Activated CD8-positive, alpha-beta memory T cell treated with anti-CD3 and anti-CD28 coated beads, Interleukin-2, amount 50 U/mL, for 24 hours (primary cell): ENCODE results near the gene FXYD6.

Experiments used
- DNase-seq: peaks from one replicate; pipeline ENCODE4 v3.0.0-alpha.2; 2020; ENCODE audit errors: extremely low read depth

FXYD6 gene

DNA sequence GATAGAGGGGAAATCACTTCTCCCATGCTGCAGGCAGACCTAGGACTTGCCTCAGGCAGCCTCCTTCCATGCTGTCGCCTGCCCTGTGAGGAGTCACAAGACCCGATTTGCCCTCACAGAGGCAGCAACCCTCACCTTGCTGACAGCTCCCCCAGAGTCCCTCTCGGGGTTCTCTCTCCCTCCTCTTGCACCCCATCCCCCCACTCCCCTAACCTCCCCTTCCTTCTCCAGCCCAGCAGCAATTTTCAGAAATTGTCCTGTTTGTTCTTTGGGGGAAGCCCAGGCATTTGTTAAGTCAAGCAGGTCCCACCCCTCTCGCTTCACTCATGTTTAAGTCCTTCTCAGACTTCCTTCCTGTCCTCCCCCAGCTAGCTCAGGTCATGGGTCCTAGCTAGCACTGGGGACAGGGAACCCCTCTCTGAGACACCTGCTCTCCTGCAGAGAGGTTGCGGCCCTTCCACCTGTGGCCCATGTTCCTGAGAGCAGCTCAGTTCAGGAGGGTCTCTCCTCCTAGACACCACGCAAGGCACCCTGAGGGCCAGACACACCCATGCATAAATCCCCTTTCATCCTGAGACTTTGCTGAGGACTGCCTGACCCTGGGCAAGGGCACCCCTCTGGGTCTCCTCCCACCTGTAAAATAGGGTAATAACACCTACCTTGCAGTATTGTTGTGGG lies 45.6 kb downstream of the FXYD6 start:
- no peak for DNase-seq

GRCh38 chr11:117830072-117830471 lies 46.4 kb downstream of the FXYD6 start:
- DNase-seq = no peak

GRCh38 chr11:117829369-117829725 lies 47.1 kb downstream of the FXYD6 start:
- DNase-seq = no peak

DNA sequence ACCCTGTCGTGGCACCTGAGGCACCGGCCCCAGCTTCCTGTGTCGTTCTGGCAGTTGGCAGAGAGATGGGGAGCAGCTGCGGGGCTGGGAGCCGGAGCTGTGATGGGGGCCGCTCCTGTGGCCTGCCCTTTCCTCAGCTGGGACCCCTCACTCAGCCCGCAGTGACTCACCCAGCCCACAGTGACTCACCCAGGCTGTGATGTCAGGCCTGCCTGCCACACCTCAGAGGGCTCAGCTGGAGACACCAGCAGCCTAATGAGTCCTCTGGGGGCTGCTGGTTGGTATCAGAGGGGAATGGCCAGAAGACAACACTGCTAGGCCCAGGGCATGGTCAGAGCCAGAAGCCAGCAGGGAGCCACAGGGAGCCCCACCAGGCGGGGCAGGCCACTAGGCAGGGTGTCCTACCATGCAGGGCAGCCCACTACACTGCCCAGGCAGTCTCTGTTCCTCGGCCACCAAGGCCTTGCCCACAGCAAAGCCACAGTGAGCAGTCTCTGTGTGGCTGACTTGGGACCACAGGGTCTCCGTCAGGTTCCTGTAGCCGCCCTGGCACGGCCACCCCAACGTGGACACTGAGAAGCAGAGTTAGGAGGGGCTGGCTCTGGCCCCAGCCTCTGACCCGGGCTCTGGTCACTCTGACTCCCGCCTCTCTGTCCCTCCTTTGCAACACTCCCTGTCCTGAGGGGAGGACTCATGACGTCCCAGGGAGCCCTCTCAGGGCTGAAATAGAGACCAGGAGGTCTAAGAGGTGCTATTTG lies 47.7 kb downstream of the FXYD6 start:
- DNase-seq = peak; percentile 83

GRCh38 chr11:117827521-117828511 lies 48.6 kb downstream of the FXYD6 start:
- DNase-seq = no peak

- no peak for DNase-seq
Observed at GRCh38 chr11:117826832-117827231, 49.6 kb downstream of the FXYD6 start.

- no peak for DNase-seq
Observed at GRCh38 chr11:117826190-117826570, 50.3 kb downstream of the FXYD6 start.

DNA sequence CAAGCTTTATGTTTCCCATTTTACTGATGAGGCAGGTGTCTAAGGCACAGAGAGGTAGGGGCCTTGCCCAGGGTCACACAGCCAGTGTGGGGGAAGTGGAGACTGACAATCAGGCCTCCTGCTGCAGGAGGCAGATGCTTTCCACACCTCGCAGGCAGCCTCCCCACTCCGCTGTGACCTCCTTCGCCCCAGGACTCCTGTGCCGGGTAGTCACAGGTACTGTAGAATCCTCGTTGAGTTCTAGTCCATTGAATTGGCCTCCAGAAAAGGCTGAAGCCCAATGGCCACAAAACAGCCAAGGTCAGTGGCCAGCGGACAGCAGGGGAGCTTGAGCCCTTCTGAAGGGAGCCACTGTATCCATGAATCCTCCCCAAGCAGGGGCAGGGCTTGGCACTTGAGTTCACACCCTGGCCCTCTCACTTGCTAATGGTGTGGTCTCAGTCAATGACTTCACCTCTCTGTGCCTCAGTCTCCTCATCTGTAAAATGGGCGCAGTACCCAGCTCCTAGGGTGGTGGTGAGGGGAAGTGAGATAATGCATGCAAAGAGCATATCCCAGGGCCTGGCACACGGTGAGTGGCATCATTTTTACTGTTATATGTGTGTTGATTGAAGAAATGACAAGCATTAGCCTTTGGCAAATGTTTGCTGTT lies 50.8 kb downstream of the FXYD6 start:
- no peak for DNase-seq

GRCh38 chr11:117824571-117825537 lies 51.6 kb downstream of the FXYD6 start, which contains the start of gene FXYD2:
TSS of gene FXYD2 (minus strand) at chr11:117824744. CDS start at chr11:117824678, 66 bp downstream.
- DNase-seq = no peak

GRCh38 chr11:117823946-117824420 lies 52.5 kb downstream of the FXYD6 start:
- no peak for DNase-seq

- DNase-seq = no peak
Observed at GRCh38 chr11:117823294-117823945, 53.0 kb downstream of the FXYD6 start.

DNA sequence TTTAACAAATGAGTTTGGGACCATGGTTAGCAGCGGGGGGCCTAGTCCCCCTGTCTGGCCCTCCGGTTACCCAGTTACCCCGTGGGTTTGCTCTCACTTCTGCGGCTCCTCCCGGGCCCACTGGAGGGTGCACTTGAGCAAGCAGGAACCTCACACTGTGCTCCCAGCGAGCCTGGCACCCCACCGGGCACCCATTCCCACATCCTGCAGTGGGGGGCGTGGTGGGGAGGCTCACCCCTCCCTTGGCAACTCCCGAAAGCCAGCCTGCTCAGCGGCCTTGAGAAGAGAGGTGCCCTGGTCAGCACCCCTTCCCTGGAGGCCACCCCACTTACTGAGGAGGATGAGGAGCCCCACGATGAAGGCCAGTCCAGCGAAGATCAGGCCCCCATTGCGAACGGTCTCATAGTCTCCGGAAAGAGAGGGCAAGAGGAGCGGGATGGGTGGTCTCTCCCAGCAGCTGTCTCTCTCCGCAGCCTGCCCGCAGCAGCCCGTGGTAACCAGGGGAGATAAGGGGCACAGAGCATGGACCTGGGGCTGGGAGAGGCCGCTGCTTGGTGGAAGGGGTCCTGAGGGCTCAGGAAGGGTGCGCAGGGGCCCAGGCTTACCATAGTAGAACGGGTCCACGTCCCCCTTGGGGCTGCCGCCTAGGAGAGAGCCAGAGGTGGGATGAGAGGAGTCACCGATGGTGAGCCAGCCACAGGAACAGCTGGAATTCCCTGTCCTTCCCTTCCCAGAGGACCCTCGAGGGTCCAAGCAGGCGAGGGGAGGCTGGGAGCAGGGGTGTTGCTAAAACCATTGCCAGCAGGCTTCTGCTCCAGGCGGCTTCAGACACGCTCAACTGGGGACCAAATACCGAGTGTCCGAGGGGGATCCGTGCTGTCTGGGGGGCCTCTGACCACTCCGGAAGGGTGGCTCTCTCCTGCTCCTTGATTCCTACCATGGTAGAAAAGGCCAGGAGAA lies 54.1 kb downstream of the FXYD6 start:
- DNase-seq = no peak

- no peak for DNase-seq
Observed at GRCh38 chr11:117821431-117821830, 55.0 kb downstream of the FXYD6 start.

DNA sequence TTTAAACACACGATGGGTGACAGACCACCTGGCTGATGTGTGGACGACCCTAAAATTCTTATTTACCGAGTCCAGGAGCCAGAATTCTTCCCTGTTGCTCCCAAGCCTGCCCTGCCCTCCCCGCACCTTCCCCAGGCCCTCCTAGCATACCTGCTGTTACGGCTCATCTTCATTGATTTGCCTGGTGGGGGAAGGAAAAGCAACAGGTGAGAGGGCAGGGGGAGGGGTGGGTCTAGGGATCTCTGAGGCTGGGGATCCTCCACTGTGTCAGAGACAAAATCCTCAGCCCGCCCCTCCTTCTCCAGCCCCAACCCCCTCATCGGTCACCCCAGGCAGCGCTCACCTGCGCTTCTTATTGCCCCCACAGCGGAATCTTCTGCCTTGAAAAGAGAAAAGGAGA lies 55.9 kb downstream of the FXYD6 start:
- no peak for DNase-seq

GRCh38 chr11:117820071-117820470 lies 56.4 kb downstream of the FXYD6 start:
- DNase-seq = no peak

GRCh38 chr11:117819096-117820040 lies 57.1 kb downstream of the FXYD6 start:
- no peak for DNase-seq

- DNase-seq = no peak
Observed at GRCh38 chr11:117818041-117818873, 58.2 kb downstream of the FXYD6 start.
